ENCODE results near the gene NEURL1. TPM values are rescaled to one million over a fixed set of nuclear protein-coding genes. Genes with fewer than 3 reads are reported as not detected.

NEURL1 gene
- total RNA-seq, 1 donor from 2014 or later, result 0.64 TPM

- H3K9me3 ChIP-seq, result no peaks in the 10 kb centered on the region
- H3K4me1 ChIP-seq, result peaks cover 39% of the 10 kb centered on the region
- peak overlapping the region; percentile 90 for H3K4me3 ChIP-seq
- ATAC-seq (no peak), DNase-seq (no peak)
- H3K27me3 ChIP-seq, result no peaks in the 10 kb centered on the region
- no peak for TF ChIP-seq CTCF (IDR thresholded peaks at IDR 0.05)
- peaks cover 30% of the 10 kb centered on the region for H3K36me3 ChIP-seq
- peak overlapping the region; percentile 90 for H3K27ac ChIP-seq
- intact Hi-C loops (cut with DNase I), result no loop called here
These were observed 40.8 kb upstream of the NEURL1 start for GRCh38 chr10:103452506-103453230.

- no peaks in the 10 kb centered on the region for H3K27me3 ChIP-seq
- peaks cover 17% of the 10 kb centered on the region for H3K36me3 ChIP-seq
- ATAC-seq, result no peak
- peaks cover 30% of the 10 kb centered on the region for H3K4me1 ChIP-seq
- intact Hi-C loops (cut with DNase I), result no loop called here
- no peaks in the 10 kb centered on the region for H3K9me3 ChIP-seq
- H3K4me3 ChIP-seq, result no peak overlapping the region
- no peak overlapping the region for H3K27ac ChIP-seq
- no peak for TF ChIP-seq CTCF (IDR thresholded peaks at IDR 0.05)
- DNase-seq, result no peak
These were observed 39.5 kb upstream of the NEURL1 start for GRCh38 chr10:103454026-103454425.

- no peak for TF ChIP-seq CTCF (IDR thresholded peaks at IDR 0.05)
- intact Hi-C loops (cut with DNase I), result no loop called here
- Histone ChIP-seq H3K4me3 (no peak overlapping the region), H3K4me1 (peaks cover 17% of the 10 kb centered on the region), H3K36me3 (peaks cover 5% of the 10 kb centered on the region), H3K9me3 (no peaks in the 10 kb centered on the region), H3K27me3 (no peaks in the 10 kb centered on the region), H3K27ac (no peak overlapping the region)
- no peak for DNase-seq
- ATAC-seq, result no peak
These were observed 38.3 kb upstream of the NEURL1 start for GRCh38 chr10:103455235-103455634.

- Histone ChIP-seq H3K27ac (no peak overlapping the region), H3K9me3 (no peaks in the 10 kb centered on the region), H3K4me1 (peaks cover 12% of the 10 kb centered on the region), H3K27me3 (no peaks in the 10 kb centered on the region), H3K4me3 (no peak overlapping the region), H3K36me3 (no peaks in the 10 kb centered on the region)
- intact Hi-C loops (cut with DNase I), result no loop called here
- ATAC-seq (no peak), DNase-seq (no peak)
- no peak for TF ChIP-seq CTCF (IDR thresholded peaks at IDR 0.05)
These were observed 37.3 kb upstream of the NEURL1 start for GRCh38 chr10:103456074-103456660.

GRCh38 chr10:103457176-103457712 lies 36.3 kb upstream of the NEURL1 start:
- Histone ChIP-seq H3K27ac (no peak overlapping the region), H3K4me3 (no peak overlapping the region), H3K4me1 (peaks cover 8% of the 10 kb centered on the region), H3K27me3 (no peaks in the 10 kb centered on the region), H3K36me3 (no peaks in the 10 kb centered on the region), H3K9me3 (no peaks in the 10 kb centered on the region)
- intact Hi-C loops (cut with DNase I), result no loop called here
- ATAC-seq (no peak), DNase-seq (no peak)
- no peak for TF ChIP-seq CTCF (IDR thresholded peaks at IDR 0.05)

All from upper lobe of right lung (tissue), 1 donor.